MCF 10A (cell line): ENCODE data around the gene PTPRE. TPM values are rescaled to one million over a fixed set of nuclear protein-coding genes. Genes with fewer than 3 reads are reported as not detected.

ENCODE experiments used
- BruUV-seq: library from RNA; stranded (reverse); fragments of 400-500 nt; replicated peaks from 2 replicates; lab custom pipeline; 2021; lab: Mats Ljungman, UMichigan
- CTCF ChIA-PET: fragments of 300-600 bp; sonication (Branson Sonifier 250); formaldehyde crosslinking; extraction: SDS; loops from one replicate; lab custom pipeline; 2021; ENCODE audit warnings: antibody characterized with exemption, inconsistent platforms; lab: Yijun Ruan, JAX
- POLR2A ChIA-PET: fragments of 300-600, 350-650 bp; sonication (Branson Sonifier 250); formaldehyde crosslinking; extraction: SDS; loops from one replicate; lab custom pipeline; 2020; ENCODE audit warnings: antibody characterized with exemption, inconsistent platforms; lab: Yijun Ruan, JAX
- DNase-seq: peaks from one replicate; pipeline ENCODE4 v3.0.0-alpha.2; 2018; ENCODE audit not compliant: unreplicated experiment
- H3K27ac Mint-ChIP-seq: one replicate; pipeline ENCODE4 v1.8.0; 2022; ENCODE audit warnings: mild to moderate bottlenecking, low read depth, mixed read lengths; ENCODE audit not compliant: unreplicated experiment
- H3K27me3 Mint-ChIP-seq: one replicate; pipeline ENCODE4 v1.8.0; 2022; ENCODE audit warnings: mixed read lengths; ENCODE audit not compliant: insufficient read depth, unreplicated experiment
- H3K36me3 Mint-ChIP-seq: one replicate; pipeline ENCODE4 v1.8.0; 2022; ENCODE audit warnings: mild to moderate bottlenecking, moderate library complexity, mixed read lengths; ENCODE audit not compliant: insufficient read depth, unreplicated experiment
- H3K4me1 Mint-ChIP-seq: one replicate; pipeline ENCODE4 v1.8.0; 2022; ENCODE audit warnings: mixed read lengths; ENCODE audit not compliant: insufficient read depth, unreplicated experiment
- H3K4me3 Mint-ChIP-seq: one replicate; pipeline ENCODE4 v1.8.0; 2022; ENCODE audit warnings: mild to moderate bottlenecking, moderate library complexity, mixed read lengths; ENCODE audit not compliant: unreplicated experiment
- H3K9me3 Mint-ChIP-seq: one replicate; pipeline ENCODE4 v1.8.0; 2022; ENCODE audit warnings: mixed read lengths; ENCODE audit not compliant: unreplicated experiment
- intact Hi-C: fragments of 100-400 bp; cut with micrococcal nuclease; formaldehyde crosslinking; loops from 2 replicates; pipeline ENCODE4 v1.14.1; 2022
- total RNA-seq: library from RNA; stranded (reverse); gene quantifications from 2 replicates; pipeline ENCODE4 v1.2.3, GENCODE V29; 2022
- TF ChIP-seq, protein P1 (sequence below): fragments of 200-600 bp; IDR thresholded peaks from one replicate; pipeline ENCODE4 v1.8.0; 2022; ENCODE audit warnings: antibody characterized with exemption, mild to moderate bottlenecking; ENCODE audit not compliant: unreplicated experiment

PTPRE gene
- total RNA-seq, 1 experiment from 2014 or later, result 34.6 TPM

DNA sequence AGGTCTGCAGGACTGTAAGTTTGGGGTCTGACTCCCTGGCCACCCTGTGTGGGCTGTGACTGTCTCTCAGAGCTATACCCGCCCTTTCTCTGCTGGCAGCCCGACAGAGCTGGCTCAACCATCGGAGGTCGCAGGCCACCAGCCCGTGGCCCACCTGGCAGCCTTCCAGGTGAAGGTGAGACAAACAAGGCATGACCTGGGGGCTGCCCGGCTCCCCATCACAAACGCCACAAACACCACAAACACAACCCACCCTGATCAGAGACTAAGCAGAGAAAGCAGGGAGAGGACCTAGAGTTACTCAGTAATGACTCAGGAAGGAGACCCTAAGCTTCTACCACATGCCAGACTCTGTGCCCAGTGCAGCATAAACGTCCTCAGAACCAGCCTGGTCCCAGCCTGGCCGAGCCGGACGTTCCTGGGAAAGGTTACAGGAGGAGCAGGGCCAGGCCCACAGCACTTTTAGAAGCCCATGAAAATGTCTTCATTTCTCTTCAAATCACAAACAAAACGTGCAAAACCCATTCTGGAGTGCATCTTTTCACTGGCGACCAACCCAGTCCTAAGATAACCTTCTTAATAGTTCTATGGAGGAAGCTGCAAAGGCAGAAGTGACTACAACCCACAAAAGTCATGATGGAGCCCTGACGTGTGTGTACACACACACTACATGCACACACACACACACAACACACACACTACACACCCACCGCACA, 152.5 kb downstream of the PTPRE start:
- no peak overlapping the region for H3K27ac Mint-ChIP-seq
- ChIA-PET CTCF (interaction anchor here (0.6 to 3.6 kb wide), 6 partner anchors 10 to 154 kb away, joined by 3 to 14 read pairs (median 4); no protein-coding TSS in a partner anchor), POLR2A (interaction anchor here (0.7 to 9.2 kb wide), 2 partner anchors 10 to 14 kb away, joined by 3 to 216 read pairs; no protein-coding TSS in a partner anchor)
- TF ChIP-seq, protein P1, sequence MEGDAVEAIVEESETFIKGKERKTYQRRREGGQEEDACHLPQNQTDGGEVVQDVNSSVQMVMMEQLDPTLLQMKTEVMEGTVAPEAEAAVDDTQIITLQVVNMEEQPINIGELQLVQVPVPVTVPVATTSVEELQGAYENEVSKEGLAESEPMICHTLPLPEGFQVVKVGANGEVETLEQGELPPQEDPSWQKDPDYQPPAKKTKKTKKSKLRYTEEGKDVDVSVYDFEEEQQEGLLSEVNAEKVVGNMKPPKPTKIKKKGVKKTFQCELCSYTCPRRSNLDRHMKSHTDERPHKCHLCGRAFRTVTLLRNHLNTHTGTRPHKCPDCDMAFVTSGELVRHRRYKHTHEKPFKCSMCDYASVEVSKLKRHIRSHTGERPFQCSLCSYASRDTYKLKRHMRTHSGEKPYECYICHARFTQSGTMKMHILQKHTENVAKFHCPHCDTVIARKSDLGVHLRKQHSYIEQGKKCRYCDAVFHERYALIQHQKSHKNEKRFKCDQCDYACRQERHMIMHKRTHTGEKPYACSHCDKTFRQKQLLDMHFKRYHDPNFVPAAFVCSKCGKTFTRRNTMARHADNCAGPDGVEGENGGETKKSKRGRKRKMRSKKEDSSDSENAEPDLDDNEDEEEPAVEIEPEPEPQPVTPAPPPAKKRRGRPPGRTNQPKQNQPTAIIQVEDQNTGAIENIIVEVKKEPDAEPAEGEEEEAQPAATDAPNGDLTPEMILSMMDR, result no peak
- H3K27me3 Mint-ChIP-seq, result no peaks in the 10 kb centered on the region
- intact Hi-C loops, result no loop called here
- no TSS peak for BruUV-seq
- no peaks in the 10 kb centered on the region for H3K9me3 Mint-ChIP-seq
- DNase-seq, result no peak
- H3K36me3 Mint-ChIP-seq, result peaks cover 63% of the 10 kb centered on the region
- H3K4me3 Mint-ChIP-seq, result no peak overlapping the region
- peaks cover 12% of the 10 kb centered on the region for H3K4me1 Mint-ChIP-seq

DNA sequence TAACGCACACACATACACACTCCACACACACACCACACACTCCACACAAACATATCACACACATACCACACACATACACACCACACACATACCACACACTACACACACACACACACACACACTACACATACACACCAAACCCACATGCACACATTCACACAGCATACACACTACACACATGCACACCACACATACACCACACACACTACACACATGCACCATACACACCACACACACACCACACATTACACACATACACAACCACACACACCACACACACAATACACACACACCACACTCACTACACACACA, 153.0 kb downstream of the PTPRE start:
- no peaks in the 10 kb centered on the region for H3K27me3 Mint-ChIP-seq
- no peak for DNase-seq
- intact Hi-C loops, result no loop called here
- peaks cover 17% of the 10 kb centered on the region for H3K4me1 Mint-ChIP-seq
- no peaks in the 10 kb centered on the region for H3K9me3 Mint-ChIP-seq
- ChIA-PET POLR2A (interaction anchor here (9.2 kb wide), 1 partner anchor 10 kb away, joined by 216 read pairs; no protein-coding TSS in a partner anchor), CTCF (interaction anchor here (2.4 kb wide), 1 partner anchor 9 kb away, joined by 8 read pairs; no protein-coding TSS in a partner anchor)
- H3K27ac Mint-ChIP-seq, result no peak overlapping the region
- no peak overlapping the region for H3K4me3 Mint-ChIP-seq
- TF ChIP-seq, protein P1, result no peak
- H3K36me3 Mint-ChIP-seq, result peaks cover 60% of the 10 kb centered on the region
- no TSS peak for BruUV-seq

DNA sequence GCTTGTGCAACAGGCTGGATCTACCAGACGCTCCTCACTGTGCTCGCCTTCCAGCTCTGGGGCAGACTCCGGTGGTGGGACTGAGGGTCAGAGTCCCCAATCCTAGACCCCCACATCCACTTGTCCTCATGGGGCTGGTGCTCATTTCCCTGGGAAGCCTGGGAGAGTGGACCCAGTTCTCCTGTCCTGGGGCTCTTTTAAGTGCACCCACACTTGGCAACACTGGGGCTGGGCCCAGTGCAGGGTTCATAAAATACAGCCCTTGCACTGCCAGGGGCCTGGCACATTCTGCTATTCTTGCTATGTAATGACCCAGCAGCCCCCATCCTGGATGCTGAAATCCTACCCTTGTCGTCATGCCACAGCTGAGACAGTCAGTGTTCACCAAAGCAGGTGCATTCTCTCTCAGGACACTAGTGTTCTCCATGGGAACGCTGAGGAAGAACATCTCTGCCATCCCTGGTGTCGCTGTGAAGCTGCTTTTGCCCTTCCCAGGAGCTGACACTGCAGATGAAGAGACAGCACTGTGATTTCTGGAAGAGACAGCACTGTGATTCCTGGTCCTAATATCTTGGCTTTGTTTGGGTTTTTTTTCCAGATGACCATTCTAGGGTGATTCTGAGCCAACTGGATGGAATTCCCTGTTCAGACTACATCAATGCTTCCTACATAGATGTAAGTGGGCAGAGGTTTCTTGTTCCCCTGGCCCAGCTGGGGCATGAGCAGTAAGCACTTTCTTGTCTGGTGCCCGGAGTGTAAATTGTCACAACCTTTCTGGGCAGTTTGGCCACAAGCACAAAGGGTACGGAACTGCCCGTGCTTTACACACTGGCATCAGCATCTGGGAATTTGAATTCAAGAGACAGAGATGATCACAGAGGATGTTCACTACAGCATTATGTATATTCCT, 153.7 kb downstream of the PTPRE start:
- H3K4me1 Mint-ChIP-seq, result peaks cover 22% of the 10 kb centered on the region
- H3K27ac Mint-ChIP-seq, result no peak overlapping the region
- H3K9me3 Mint-ChIP-seq, result no peaks in the 10 kb centered on the region
- no peak overlapping the region for H3K4me3 Mint-ChIP-seq
- DNase-seq, result no peak
- H3K36me3 Mint-ChIP-seq, result peaks cover 60% of the 10 kb centered on the region
- no peaks in the 10 kb centered on the region for H3K27me3 Mint-ChIP-seq
- CTCF ChIA-PET, result interaction anchor here (2.2 to 17.1 kb wide), 3 partner anchors 9 to 49 kb away, joined by 8 to 354 read pairs (median 9); no protein-coding TSS in a partner anchor
- TF ChIP-seq, protein P1, result no peak
- POLR2A ChIA-PET, result interaction anchor here (9.2 kb wide), 1 partner anchor 11 kb away, joined by 216 read pairs; no protein-coding TSS in a partner anchor
- BruUV-seq, result no TSS peak
- intact Hi-C loops, result no loop called here
